ENCODE results near the gene PLXDC2.

PLXDC2 gene

DNA sequence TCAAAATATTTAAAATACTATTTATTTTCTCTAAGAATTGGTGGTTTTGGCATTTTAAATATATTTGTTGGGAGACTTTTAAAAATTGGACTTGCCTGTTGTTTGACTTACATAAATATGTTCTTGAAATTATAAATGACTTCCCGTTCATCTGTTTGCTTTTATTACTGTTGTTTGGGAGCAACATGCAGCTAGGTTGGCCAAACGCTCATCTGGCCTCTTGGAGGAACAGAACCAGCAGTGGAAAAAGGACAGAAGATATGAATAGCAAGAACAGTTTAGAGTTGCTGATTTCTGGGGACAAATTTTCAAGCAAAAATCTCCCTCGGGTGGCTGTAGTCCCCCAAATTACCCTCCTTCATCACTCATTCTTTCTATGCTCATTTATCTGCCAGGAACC is 41.6 kb downstream of the PLXDC2 start:
- no peak for DNase-seq (ENCODE audit: low read depth)

DNA sequence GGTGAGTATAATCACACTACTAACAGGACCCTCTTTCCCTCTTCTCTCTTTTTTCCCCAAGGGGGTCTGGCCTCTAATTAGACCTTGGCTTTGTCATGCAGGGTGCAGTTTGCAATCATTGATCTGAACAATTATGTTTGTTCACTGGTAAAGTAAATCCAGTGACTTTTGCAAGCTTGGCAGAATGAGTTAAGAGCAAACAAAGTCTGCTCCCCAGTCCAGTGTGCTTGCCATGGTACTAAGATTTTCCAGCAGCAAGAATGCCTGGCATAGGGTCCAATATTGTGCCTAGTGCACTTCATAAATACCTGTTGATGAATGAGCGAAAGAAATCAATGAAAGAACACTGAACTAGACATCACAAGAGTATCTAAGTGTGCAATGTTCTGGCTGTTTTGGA is 43.9 kb downstream of the PLXDC2 start:
- no peak for DNase-seq (ENCODE audit: low read depth)

DNA sequence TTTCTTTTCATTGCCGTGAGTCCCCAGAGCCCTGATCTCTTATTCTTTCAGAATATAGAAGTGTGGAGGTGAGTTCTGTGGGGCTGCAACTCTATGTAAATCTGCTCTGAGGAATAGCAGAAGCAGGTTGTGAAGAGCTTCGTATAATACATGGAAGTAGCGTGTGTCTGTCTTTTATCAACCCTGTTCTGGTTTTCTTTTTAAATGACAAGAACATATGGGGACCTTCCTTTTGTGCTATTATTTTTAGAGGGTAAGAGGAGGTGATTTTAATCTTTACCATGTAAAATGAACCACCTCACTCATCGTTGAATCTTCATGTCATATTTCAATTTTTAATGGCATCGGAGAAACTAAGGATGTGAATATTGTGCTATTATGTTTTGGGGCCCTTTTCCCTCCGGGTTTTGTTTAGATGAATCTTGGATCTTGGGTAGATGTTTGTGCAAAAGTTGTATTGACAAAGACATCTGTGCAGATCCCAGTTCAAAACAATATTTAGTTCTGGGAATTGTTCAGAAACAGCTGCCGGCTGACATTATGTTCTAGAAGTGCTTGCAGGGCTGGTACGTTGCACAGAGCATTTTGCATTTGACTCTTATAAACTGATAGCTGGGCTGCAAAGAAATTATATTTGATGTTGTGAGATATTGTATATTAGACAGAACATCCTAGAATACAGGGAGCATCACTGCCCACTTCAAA is 46.7 kb downstream of the PLXDC2 start:
- DNase-seq (ENCODE audit: low read depth): no peak

DNA sequence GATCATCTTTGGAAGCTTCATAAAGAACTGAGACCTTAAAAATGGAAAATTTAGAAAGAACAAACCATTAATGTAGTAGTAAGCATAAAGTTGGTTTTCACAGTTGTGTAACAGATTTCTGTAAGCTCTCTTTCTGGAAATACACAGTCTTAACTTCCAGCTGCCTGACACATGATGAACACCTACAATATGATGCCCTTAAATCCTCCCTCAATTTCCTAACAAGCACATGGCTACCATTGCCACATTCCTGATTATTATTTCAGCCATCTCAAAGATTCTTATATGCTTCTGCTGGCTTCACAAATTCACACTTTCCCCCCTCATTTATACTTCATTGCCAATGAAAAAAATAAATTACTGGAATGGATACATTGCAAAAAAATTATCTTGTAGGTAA is 49.4 kb downstream of the PLXDC2 start:
- no peak for DNase-seq (ENCODE audit: low read depth)

DNA sequence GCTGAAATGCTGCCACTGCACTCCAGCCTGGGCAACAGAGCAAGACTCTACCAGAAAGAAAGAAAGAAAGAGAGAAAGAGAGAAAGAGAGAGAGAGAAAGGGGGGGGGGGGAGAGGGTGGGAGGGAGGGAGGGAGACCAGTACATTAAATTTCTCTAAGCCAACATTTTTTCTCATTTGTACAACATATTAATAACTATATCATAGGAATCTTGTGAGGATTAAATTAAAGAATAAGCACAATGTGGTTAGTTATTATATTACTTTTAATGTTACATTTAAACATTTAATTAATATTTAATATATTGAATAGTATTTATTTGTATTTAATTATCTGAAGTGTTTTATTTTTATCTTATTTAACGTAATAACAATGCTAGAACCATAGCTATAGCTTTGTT is 53.1 kb downstream of the PLXDC2 start:
- no peak for DNase-seq (ENCODE audit: low read depth)

DNA sequence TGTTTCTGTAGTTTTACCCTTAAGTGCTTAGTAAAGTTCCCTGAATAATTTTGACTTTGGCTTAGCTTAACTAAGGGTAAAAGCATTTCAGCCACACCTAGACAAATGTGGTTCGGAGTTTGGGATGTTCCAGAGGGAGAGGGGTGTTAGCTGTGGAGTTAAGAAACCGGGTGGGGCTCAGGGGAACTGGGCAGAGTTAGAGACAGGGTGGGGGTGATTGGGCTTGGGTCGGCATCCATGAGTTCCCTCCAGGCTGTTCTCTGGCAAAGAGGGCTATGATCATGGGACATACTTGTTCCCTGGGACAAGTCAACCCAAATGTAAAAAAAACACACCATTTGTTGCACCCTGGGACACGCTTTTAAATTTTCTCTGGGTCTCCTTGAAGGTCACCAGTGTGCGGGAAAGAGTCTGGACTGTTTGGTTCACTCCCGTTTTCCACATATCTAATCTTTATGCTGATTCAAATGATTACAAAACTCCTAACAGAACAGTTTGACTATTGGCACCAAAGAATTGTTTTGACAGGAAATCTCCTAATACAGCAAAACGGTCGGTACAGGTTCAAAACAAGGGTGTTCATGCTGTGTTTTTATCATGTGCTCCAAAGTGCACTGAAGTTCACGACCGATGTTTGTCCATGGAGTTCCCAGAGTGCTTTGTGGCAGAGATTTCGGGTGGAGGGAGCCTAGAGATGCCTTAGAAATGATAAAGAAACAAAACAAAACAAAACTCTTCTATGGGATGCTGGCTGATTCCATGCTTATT is 56.5 kb downstream of the PLXDC2 start:
- no peak for DNase-seq (ENCODE audit: low read depth)

DNA sequence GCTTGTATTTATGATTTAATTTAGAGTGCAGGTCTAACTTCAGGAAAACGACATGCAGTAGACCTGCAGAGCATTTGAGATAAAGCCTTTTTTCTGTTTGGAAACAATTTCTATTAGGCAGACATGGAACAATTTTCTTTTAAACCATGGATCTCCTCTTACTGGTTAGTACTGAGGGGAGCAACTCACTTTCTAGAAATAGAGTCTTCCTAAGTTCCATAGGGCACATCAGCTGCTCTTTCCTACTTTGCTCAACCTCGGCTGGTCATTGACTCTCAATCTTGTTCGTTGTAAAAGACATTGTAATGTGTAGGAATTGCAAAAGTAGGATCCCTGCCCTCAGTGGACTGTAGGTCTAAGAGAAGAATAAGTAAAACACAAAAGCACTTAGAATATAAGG is 58.0 kb downstream of the PLXDC2 start:
- no peak for DNase-seq (ENCODE audit: low read depth)

DNA sequence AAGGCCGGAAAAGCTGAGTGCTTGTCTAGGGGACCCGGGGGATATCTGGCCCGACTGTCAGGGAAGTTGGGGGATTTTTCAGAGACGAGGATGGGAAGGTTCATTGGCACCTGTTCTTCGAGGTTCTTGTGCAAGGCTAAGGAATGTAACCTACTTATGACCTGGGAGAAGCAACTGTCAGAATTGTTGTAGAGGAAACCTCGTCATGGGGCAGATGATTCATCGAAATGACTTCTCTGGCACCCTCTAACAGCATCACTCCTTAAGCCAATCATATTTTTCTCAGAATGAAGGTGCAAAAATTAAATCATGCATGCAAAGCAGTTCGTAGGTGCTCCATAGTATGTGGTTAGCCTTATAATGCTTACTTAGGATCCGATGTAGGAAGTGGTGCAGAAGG is 58.6 kb downstream of the PLXDC2 start:
- no peak for DNase-seq (ENCODE audit: low read depth)

DNA sequence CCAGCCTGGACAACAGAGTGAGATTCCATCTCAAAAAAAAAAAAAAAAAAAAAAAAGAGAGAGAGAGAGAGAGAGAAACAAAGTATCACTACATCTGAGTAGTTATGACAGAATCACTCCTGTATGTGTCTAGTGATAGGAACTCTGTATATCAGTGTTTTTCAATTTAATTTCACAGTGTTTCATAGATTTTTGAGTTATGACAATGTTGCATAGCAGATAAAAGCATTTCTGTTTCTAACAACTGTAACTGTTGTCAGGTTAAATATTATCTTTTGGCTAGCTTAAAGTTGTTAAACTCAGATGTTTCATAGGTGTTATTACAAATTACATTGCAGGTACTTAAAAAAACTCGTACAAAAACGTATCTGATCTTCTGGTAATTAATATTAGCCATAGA is 60.3 kb downstream of the PLXDC2 start:
- no peak for DNase-seq (ENCODE audit: low read depth)

DNA sequence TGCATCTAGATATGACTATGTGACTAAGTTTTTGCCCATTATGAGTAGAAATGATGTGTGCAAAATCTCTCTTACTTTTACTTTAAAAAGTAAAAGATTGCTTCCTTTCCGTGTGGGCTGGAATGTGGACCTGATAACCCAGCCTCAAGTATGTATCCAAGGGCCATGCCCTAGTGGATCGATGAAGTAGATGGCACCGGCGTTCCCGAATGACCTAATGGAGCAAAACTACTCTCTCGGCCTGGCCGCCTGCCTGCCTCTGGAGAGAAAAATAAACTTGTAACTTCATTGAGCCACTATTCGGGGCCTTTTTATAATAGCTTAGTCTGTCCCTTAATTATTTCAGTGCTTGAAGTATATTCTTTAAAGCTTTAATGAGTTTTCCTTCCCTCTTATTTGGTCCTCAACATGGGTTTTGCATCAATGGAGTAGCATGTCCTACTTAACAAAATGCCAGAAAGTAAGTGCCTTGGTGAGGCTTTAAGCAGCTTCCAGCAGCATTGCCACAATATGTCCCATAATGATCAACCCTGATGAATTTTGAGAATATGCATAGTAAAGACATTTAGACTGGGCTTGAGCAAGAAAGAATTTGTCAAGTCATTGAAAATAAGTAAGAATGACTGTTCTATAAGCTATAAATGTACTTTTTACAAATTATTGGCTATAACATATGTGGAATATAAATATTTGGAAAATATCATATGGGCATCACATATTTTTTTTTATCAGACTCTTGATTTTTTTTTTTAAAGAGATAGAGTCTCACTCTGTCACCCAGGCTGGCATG is 61.4 kb downstream of the PLXDC2 start:
- DNase-seq (ENCODE audit: low read depth): no peak

DNA sequence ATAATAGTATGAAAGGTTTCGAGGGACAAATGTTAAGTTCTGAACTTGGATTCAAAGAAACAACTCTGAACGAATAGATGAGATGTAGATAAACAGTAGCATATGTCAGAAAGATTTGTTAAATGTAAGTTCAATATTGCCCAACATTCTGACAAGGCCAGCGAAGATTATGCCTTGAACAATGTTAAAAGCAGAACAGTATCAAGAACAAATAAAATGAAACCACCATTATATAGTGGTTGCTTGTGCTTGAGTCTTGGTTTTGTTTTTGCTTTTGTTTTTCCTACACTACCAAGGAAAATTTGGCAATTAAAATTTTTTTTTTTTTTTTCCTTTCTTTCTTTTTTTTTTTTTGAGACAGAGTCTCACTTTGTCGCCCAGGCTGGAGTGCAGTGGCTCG is 66.4 kb downstream of the PLXDC2 start:
- no peak for DNase-seq (ENCODE audit: low read depth)

DNA sequence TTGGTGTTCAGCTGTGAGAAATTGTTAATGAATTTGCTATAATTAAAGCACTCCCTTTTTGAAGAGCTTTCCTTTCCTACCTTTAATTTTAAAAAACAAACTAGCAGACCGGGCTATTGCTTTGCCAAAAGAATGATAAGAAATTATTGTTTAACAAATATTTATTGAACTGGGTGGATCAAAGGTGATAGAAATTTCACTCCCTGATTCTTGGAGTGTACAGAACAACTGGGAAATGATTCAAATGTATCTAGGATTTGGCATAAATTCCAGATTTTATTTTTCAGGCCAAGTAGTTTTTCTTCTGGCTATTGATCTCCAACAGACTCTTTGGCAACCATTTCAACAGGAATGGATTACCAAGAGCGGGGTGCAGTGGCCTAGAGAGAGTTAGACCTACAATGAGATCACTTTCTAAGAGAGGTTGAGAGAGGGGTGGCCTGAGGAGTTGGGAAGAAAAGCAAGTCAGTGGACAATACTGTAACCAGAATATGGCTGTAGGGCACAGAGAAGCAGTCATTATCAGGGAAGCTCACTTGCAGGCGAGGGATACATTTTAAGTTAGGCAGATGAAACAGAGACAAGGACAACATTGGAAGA is 71.9 kb downstream of the PLXDC2 start:
- DNase-seq (ENCODE audit: low read depth): no peak

DNA sequence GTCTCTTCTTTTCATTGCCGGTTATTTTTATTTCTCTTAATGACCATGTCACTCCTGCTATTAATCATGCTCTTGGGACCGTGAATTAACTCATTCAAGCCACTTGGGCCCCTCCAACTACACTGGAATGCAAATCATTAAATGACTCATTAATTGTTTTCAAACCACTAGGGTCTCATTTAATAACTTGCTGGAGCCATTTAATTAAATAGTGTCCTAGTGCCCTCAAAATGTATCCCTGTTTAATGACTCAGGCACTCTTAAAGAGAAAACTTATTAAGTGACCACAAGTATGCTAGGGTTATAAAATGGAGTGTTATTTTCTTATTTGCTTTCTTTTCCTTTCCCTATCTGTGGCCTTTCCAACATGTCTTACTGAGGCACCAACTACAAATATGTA is 73.0 kb downstream of the PLXDC2 start:
- no peak for DNase-seq (ENCODE audit: low read depth)

DNA sequence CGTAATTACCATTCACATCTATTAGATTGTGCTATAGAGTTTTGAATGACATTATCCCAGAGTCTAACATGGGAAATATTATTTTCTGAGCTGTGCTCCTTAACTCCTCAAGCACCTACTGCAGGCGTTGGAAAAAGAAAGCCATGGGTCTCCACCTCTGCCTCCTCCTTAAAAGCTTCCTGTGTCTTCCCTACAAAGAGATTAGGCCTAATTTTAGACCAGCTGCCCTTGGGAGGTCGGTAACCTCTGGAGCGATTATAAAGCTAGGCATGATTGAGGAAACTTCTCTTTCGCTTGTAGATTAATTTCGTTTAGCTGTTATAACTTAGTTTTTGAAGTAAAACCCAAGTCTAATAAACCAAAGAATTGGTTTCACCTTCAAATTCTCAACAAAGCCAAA is 75.2 kb downstream of the PLXDC2 start:
- DNase-seq (ENCODE audit: low read depth): no peak

DNA sequence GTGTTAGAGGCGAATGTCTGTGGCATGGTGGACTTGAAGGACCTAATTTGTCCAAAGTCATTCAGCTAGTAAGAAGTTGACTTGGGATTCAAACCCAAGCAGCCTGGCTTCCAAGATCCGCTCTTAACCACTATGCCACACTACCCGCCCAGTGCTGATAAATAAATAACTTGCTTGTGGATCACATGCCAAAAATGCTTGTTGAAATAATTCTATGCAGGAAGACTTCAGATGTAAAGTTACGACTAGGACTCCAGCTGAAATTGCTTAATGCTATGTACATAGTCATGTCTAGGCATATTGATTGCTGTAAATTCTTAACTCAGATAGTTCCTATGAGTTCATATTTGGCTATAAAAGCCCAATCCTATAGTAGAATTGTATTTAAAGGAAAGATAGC is 76.0 kb downstream of the PLXDC2 start:
- DNase-seq (ENCODE audit: low read depth): no peak

DNA sequence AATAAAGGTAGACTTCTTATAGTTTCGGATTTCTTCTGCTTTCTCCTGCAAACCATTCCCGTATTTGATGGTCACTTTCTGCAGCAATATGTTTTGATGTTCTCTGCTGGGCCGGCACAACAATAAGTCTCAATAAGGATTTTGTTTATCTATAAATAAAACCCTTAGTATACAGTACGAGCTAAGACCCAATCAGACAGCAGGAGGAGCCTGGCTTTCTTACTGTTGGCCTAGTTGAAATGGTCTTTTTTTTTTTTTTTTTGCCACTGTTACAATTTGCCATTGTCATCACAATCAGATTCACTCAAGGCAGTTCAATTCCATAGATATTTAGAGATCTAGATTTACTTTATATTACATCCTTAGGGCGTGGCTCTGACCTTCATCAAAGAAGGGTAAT is 76.4 kb downstream of the PLXDC2 start:
- no peak for DNase-seq (ENCODE audit: low read depth)

DNA sequence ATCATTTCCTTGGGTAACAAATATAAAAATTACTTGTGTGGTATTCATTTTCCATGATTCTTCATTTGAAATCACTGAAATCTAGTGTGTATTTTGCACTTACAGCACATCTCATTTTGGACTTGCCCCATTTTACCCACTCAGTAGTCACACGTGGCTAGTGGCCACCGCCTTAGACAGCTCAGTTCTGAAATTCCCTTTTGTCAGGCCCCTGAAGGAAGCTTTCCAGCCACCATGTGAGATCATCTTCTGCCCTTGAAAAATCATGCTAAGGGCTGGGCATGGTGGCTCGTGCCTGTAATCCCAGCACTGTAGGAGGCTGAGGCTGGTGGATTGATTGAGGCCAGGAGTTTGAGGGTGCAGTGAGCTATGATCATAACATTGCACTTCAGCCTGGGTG is 79.3 kb downstream of the PLXDC2 start:
- no peak for DNase-seq (ENCODE audit: low read depth)

DNA sequence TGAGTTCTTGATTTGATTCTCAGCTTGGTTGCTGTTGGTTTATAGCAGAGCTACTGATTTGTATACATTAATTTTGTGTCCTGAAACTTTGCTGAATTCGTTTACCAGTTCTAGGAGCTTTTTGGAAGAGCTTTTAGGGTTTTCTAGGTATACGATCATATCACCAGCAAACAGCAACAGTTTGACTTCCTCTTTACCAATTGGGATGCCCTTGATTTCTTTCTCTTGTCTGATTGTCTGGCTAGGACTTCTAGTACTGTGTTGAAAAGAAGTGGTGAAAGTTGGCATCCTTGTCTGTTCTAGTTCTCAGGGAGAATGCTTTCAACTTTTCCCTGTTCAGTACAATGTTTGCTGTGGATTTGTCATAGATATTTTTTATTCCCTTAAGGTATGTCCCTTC is 86.2 kb downstream of the PLXDC2 start:
- no peak for DNase-seq (ENCODE audit: low read depth)

DNA sequence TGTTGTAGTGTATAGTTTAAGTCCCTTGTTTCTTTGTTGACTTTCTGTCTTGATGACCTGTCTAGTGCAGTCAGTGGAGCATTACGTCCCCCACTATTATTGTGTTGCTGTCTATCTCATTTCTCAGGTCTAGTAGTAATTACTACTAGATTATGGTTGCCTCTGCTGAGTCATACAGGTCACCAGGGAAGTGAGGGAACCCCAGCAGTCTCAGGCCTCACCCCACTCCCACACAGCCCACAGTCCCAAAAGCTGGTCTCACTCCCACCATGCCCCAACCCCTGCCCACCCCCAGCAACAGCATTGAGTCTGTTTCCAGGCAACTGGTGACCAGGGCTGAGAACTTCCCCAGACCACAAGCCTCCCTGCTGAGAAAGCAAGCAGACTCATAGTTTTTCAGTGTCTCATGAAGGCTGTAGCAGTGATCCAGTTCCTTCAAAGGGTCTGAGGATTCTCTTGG is 88.0 kb downstream of the PLXDC2 start:
- no peak for DNase-seq (ENCODE audit: low read depth)

DNA sequence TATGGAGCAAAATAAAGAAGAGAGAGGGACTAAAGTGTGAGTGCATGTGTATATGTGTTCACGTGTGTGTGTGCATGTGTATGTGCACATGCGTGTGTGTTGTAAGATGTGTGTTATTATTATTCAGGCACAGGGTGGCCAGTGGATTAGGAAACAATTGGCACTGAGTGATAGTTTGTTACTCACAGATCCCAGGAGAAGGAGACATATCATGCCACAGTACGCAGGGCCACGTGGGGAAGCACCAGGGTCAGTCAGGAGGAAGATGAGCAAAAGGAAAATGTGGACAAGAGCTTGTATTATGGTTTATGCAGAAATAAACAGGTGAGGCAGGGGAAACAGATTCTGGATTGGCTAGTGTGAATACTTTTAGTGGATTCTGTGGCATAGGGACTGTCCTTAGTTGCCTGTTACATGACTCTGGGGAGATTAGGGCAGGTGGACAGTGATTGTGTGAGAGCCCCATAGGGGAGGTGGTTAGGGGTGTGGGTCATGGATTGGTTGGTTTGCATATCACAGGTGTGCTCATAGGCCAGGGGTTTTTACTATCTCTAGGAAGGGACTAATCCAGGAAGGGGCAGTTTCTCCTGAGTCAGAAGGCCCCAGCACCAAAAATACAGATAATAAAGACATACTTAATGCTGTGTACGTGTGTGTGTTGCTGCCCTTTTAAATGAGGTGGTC is 90.0 kb downstream of the PLXDC2 start:
- no peak for DNase-seq (ENCODE audit: low read depth)

DNA sequence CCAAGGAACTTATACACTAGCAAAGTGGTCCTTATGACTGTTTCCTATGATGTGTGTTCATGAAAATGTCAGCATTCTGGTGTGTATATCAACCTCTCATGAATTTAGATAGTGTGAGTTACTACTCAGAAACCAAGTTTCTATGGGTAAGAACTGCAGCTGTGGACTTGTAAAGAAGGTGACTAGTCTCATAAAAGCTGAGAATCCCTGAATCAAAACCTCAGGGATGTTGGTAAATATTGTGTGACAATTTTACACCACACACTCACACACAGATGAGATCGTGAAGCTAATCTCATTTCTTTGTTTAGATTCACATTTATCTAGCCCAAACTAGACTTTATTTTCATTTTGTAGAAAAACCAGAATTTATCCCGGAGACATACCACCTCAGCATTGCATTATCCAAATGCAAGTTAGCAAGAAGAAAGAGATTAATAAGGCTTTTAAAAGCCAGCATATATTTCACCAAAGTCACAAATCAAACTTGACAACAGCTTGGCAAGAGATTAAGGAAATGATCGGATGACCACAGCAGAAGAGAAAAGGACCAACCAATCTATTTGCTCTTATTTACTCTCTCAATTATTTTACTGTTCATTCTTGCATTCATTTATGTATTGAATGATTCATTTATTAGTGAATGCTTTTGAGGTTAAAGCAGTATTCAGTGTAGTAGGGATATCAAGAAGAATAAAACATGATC is 92.9 kb downstream of the PLXDC2 start:
- no peak for DNase-seq (ENCODE audit: low read depth)
